ENCODE data around the gene IRF8.

- TF ChIP-seq CHD2 (IDR thresholded peaks at IDR 0.05; ENCODE audit: low read depth, low read length): no peak
- no peak for TF ChIP-seq HDAC1 (CRISPR knock-in tag; IDR thresholded peaks at IDR 0.05)
- TF ChIP-seq PAX8 (CRISPR knock-in tag; IDR thresholded peaks at IDR 0.05; ENCODE audit: borderline replicate concordance): no peak
- no peak for TF ChIP-seq JUN (CRISPR knock-in tag; IDR thresholded peaks at IDR 0.05)
- no peak for TF ChIP-seq POLR2A (IDR thresholded peaks at IDR 0.05; ENCODE audit: insufficient read depth in 1 of 2, low read depth in 2 of 2, low read length in 2 of 2)
- no peak for TF ChIP-seq SMARCE1 (IDR thresholded peaks at IDR 0.05; ENCODE audit: borderline replicate concordance)
- TF ChIP-seq CTCF (CRISPR knock-in tag; IDR thresholded peaks at IDR 0.05): no peak
- no peak for TF ChIP-seq JUNB (CRISPR knock-in tag; IDR thresholded peaks at IDR 0.05; ENCODE audit: borderline replicate concordance)
- TF ChIP-seq RBAK (CRISPR knock-in tag; IDR thresholded peaks at IDR 0.05): no peak
- TF ChIP-seq KDM3A (CRISPR knock-in tag; IDR thresholded peaks at IDR 0.05; ENCODE audit: low read depth): no peak
- TF ChIP-seq EZH2 (conservative IDR thresholded peaks at IDR 0.05; ENCODE audit: low read depth, low read length): no peak
Measured at GRCh38 chr16:85940214-85940613, 41.3 kb downstream of the IRF8 start.

Data from HepG2 (cell line).